Activated CD4-positive, alpha-beta T cell treated with anti-CD3 and anti-CD28 coated beads, Interleukin-2, amount 10 ng/mL, durations not matched to agents 7 days and 5 days (primary cell): Measurements from ENCODE around the gene CLEC4F. TPM values are rescaled to one million over a fixed set of nuclear protein-coding genes. Genes with fewer than 3 reads are reported as not detected.
"Not testable (repeated sequence)": the region's sequence is repeated elsewhere in the genome, so short reads cannot be mapped to it uniquely, and the experiment has no call there.

Source experiments
- CTCF ChIA-PET: fragments of 350-600 bp; sonication (Branson Sonifier 250); formaldehyde crosslinking; loops from one replicate; lab custom pipeline; 2021; ENCODE audit warnings: antibody characterized with exemption; lab: Charles Lee
- POLR2A ChIA-PET: fragments of 350-600 bp; sonication (Branson Sonifier 250); formaldehyde crosslinking; loops from one replicate; lab custom pipeline; 2021; ENCODE audit warnings: antibody characterized with exemption; lab: Charles Lee
- DNase-seq: peaks from one replicate; pipeline ENCODE4 v3.0.0-alpha.2; 2020
- H3K27ac Mint-ChIP-seq: one replicate; pipeline ENCODE4 v1.8.0; 2021; ENCODE audit warnings: mild to moderate bottlenecking, moderate library complexity, mixed read lengths
- H3K27me3 Mint-ChIP-seq: one replicate; pipeline ENCODE4 v1.8.0; 2021; ENCODE audit warnings: mixed read lengths
- H3K36me3 Mint-ChIP-seq: one replicate; pipeline ENCODE4 v1.8.0; 2021; ENCODE audit warnings: low read depth, mixed read lengths
- H3K4me1 Mint-ChIP-seq: one replicate; pipeline ENCODE4 v1.8.0; 2021; ENCODE audit warnings: mixed read lengths
- H3K4me3 Mint-ChIP-seq: one replicate; pipeline ENCODE4 v1.8.0; 2021; ENCODE audit warnings: mild to moderate bottlenecking, moderate library complexity, mixed read lengths
- H3K9me3 Mint-ChIP-seq: one replicate; pipeline ENCODE4 v1.8.0; 2021; ENCODE audit warnings: mixed read lengths
- total RNA-seq, 2 experiments: library from RNA; stranded (reverse); gene quantifications; one replicate each; pipeline ENCODE4 v1.2.3, GENCODE V29; 2021

Gene CLEC4F
- total RNA-seq, 2 experiments from 2014 or later, result not detected

DNA sequence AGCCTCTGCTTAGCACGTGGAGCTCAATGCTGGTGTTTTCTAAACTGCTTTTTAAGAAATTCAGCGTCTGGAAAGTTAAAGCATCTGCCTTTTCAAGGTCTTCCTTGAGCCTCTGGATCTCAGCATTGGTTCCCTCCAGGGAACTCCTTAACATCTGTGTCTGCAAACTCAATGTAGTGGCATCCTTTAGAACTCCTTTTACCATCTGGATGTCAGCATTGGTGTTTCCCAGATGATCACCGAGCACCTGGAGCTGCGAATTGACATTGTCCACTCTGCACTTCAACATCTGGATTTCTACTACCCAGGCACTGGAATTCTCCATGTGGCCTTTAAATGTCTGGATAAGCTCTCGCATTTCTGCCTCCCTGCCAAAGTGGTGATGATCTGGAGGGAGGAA is 3.7 kb downstream of the CLEC4F start:
- ChIA-PET POLR2A (no interaction called here), CTCF (interaction anchor here (1.0 to 1.3 kb wide), 2 partner anchors 14 to 18 kb away, joined by 3 read pairs; no protein-coding TSS in a partner anchor)
- no peaks in the 10 kb centered on the region for H3K27me3 Mint-ChIP-seq
- no peak overlapping the region for H3K27ac Mint-ChIP-seq
- peaks cover 7% of the 10 kb centered on the region for H3K4me1 Mint-ChIP-seq
- H3K36me3 Mint-ChIP-seq, result no peaks in the 10 kb centered on the region
- no peak for DNase-seq
- no peaks in the 10 kb centered on the region for H3K9me3 Mint-ChIP-seq
- no peak overlapping the region for H3K4me3 Mint-ChIP-seq

DNA sequence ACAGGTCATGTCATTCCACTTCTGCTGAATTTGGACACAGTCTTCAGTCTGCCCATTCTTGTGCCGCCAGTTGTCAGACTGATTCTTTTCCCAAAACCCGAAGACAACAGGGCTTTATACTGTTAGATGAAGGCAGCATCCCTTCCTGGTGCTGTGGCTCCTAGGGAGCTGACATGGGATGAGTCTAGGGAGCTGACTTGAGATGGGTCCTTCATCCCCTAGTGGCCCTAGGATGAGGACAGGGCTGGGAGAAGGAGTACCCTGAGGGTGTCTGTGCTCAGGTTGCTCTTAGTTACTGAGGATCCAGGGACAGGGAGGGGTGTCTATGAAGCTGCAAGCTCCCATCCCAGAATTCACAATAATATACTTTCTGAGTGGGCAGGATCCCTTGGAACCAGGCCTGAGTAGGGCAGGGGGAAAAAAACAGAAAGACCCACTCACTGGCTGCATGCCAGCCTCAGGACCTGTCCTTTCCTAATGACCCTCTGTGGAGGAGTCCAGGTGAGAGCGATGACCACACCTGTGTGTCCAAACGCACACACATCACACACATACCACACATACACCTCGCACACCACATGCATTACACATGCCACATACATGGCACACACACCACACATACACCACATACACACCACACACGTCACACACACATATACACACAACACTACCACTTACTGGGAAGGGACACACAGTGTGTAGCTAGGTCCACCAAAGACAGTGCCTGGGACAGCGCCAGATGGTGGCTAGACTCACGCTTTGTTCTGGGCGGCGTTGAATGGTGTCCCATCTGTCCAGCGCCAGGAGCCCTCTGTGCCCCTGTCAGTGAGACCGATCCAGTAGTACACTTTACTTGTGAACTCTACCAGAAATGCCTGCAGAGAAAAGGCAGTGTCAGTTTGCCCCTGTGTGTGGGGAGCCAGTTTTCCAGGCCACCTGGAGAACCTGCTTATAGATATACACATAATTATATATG is 11.1 kb downstream of the CLEC4F start:
- H3K4me1 Mint-ChIP-seq, result no peaks in the 10 kb centered on the region
- H3K36me3 Mint-ChIP-seq, result no peaks in the 10 kb centered on the region
- ChIA-PET CTCF (interaction anchor here (0.8 to 1.4 kb wide), 4 partner anchors 13 to 139 kb away, joined by 3 read pairs; partner anchors contain the start of gene ADD2), POLR2A (no interaction called here)
- H3K27ac Mint-ChIP-seq, result no peak overlapping the region
- H3K27me3 Mint-ChIP-seq, result peaks cover 2% of the 10 kb centered on the region
- H3K4me3 Mint-ChIP-seq, result no peak overlapping the region
- no peaks in the 10 kb centered on the region for H3K9me3 Mint-ChIP-seq
- DNase-seq, result no peak

DNA sequence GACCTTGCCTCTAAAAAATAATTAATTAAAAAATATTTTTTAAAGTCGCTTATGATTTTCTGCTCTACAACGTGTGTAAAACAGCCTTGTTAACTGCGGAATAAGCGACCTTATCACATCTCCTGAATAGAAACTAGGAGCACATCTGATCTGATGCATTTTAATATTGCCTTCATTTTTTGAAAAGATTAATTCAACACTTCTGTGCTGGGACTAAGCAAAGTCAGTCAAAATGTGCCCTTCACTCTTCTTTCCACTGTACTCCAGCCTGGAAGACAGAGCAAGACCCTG is 12.6 kb downstream of the CLEC4F start:
- H3K4me1 Mint-ChIP-seq, result no peaks in the 10 kb centered on the region
- ChIA-PET CTCF (interaction anchor here (1.1 kb wide), 1 partner anchor 11 kb away, joined by 5 read pairs; no protein-coding TSS in a partner anchor), POLR2A (no interaction called here)
- no peak for DNase-seq
- no peaks in the 10 kb centered on the region for H3K36me3 Mint-ChIP-seq
- no peak overlapping the region for H3K27ac Mint-ChIP-seq
- H3K4me3 Mint-ChIP-seq, result no peak overlapping the region
- H3K9me3 Mint-ChIP-seq, result no peaks in the 10 kb centered on the region
- peaks cover 2% of the 10 kb centered on the region for H3K27me3 Mint-ChIP-seq

DNA sequence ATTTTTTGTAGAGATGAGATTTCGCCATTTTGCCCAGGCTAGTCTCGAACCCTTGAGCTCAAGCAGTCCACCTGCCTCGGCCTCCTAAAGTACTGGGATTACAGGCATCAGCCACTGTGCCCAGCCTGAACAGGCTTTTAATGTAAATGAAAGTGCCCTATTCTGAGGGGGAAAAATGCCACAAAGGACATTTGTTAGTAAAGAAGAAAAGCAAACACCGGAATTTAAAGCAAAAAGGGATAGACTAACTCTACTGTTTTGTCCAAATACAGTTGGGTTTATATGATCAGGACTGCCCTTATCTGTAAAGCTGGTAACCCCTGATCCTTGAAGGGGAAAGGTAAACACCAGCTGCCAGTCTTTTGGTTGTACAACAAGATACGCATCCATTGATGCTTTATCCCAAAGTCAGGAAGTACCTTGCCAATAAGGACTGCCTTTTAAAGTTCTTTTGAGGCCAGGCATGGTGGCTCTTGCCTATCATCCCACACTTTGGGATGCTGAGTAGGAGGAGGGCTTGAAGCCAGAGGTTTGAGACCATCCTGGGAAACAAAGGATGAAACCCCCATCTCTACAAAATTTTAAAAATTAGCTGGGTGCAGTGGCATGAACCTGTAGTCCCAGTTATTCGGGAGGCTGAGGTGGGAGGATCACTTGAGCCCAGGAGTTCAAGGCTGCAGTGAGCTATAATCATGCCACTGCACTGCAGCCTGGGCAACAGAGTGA is 13.1 kb downstream of the CLEC4F start:
- H3K4me3 Mint-ChIP-seq, result no peak overlapping the region
- H3K4me1 Mint-ChIP-seq, result no peaks in the 10 kb centered on the region
- ChIA-PET CTCF (interaction anchor here (0.7 to 1.1 kb wide), 2 partner anchors 10 to 39 kb away, joined by 3 to 5 read pairs; partner anchors contain the start of gene ADD2), POLR2A (no interaction called here)
- no peak overlapping the region for H3K27ac Mint-ChIP-seq
- H3K27me3 Mint-ChIP-seq, result peaks cover 2% of the 10 kb centered on the region
- no peak for DNase-seq
- no peaks in the 10 kb centered on the region for H3K36me3 Mint-ChIP-seq
- no peaks in the 10 kb centered on the region for H3K9me3 Mint-ChIP-seq

DNA sequence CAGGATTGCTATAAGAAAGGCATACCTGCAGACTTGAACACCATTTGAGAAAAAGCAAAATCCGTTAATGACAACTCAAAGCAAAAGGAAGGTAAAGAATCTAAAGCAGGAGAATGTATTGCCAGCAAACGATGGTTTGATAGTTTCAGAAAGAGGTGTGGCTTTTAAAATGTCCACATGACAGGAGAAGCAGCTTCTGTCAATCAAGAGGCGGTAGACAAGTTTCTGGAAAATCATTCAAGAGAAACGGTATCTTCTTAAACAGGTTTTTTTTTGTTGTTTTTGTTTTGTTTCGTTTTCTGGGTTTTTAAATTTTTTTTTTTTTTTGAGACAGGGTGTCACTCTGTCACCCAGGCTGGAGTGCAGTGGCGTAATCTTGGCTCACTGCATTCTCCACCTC is 13.8 kb downstream of the CLEC4F start:
- no peaks in the 10 kb centered on the region for H3K36me3 Mint-ChIP-seq
- H3K9me3 Mint-ChIP-seq, result no peaks in the 10 kb centered on the region
- ChIA-PET POLR2A (no interaction called here), CTCF (interaction anchor here (0.7 to 1.1 kb wide), 2 partner anchors 10 to 39 kb away, joined by 3 to 5 read pairs; partner anchors contain the start of gene ADD2)
- no peak overlapping the region for H3K27ac Mint-ChIP-seq
- DNase-seq, result no peak
- H3K4me1 Mint-ChIP-seq, result no peaks in the 10 kb centered on the region
- peaks cover 2% of the 10 kb centered on the region for H3K27me3 Mint-ChIP-seq
- no peak overlapping the region for H3K4me3 Mint-ChIP-seq

DNA sequence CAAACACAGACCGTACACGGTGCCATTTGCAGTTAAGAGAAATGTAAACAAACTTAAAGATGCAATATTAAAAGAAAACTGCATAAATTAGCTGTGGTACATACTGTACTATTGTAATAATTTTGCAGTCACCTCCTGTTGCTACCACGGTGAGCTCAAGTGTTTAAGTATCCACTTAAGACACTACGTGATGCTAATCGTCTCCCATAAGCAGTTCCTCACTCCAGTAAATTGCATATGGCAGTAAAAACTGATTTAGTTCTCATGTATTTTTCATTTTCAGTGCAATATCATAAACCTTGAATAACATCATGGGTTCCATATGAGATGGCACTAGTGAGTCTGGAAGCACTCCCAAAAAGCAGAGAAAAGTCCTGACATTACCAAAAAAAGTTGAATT is 14.4 kb downstream of the CLEC4F start:
- Mint-ChIP-seq H3K4me1 (no peaks in the 10 kb centered on the region), H3K27ac (no peak overlapping the region), H3K27me3 (peaks cover 4% of the 10 kb centered on the region), H3K9me3 (no peaks in the 10 kb centered on the region), H3K36me3 (no peaks in the 10 kb centered on the region), H3K4me3 (no peak overlapping the region)
- ChIA-PET POLR2A (no interaction called here), CTCF (no interaction called here)
- DNase-seq, result no peak

DNA sequence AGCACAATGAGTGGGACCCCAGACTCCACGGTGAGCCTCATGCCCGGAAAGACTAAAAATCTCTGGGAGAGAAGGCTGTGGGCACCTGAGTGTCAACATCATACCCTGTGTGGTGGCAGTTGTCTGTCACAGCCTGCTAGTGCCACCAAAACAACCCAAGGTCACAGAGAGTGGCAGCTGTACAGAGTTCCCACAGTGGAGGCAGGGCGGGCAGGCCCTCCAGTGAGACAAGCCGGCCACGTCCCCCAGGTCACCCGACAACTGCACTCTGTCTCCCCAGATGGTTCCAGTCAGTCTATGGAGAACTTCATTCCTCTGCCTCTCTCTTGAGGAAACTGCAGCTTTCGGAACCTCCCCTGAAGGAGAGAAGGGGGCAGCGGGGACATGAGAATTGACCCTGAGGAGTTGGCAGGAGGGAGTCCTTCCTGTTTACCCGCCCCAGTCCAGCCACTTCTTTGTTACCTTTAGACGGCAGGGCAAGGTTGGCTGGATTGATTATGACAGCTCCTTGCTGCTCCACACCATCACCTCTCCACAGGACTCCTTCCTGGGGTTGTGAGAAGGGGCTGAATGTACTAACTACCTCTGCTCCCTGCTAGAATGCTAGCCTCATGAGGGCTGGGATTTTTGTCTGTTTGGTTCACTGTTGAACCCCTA is 18.7 kb downstream of the CLEC4F start:
- peaks cover 7% of the 10 kb centered on the region for H3K9me3 Mint-ChIP-seq
- no peaks in the 10 kb centered on the region for H3K4me1 Mint-ChIP-seq
- peaks cover 9% of the 10 kb centered on the region for H3K27me3 Mint-ChIP-seq
- H3K4me3 Mint-ChIP-seq, result no peak overlapping the region
- DNase-seq, result no peak
- no peak overlapping the region for H3K27ac Mint-ChIP-seq
- CTCF ChIA-PET, result no interaction called here
- H3K36me3 Mint-ChIP-seq, result no peaks in the 10 kb centered on the region
- POLR2A ChIA-PET, result no interaction called here

DNA sequence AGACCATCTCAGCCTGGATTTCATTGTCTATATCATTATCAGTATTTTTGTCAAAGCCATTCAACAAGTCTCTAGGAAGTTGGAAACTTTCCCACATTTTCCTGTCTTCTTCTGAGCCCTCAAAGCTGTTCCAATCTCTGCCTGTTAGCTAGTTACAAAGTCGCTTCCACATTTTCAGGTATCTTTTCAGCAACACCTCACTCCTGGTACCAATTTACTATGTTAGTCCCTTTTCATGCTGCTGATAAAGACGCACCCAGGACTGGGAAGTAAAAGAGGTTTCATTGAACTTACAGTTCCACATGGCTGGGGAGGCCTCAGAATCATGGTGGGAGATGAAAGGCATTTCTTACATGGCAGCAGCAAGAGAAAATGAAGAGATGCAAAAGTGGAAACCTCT is 20.7 kb downstream of the CLEC4F start:
- DNase-seq, result no peak
- Mint-ChIP-seq H3K36me3 (no peaks in the 10 kb centered on the region), H3K4me3 (no peak overlapping the region), H3K27ac (no peak overlapping the region), H3K4me1 (no peaks in the 10 kb centered on the region), H3K9me3 (peaks cover 7% of the 10 kb centered on the region), H3K27me3 (peaks cover 11% of the 10 kb centered on the region)
- ChIA-PET POLR2A (no interaction called here), CTCF (no interaction called here)

DNA sequence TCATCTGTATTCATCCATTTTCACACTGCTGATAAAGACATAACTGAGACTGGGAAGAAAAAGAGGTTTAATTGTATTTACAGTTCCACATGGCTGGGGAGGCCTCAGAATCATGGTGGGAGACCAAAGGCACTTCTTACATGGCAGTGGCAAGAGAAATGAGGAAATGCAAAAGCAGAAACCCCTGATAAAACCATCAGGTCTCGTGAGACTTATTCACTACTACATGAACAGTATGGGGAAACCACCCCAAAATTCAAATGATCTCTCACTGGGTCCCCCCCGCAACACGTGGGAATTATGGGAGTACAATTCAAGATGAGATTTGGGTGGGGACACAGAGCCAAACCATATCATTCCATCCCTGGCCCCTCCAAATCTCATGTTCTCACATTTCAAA is 22.4 kb downstream of the CLEC4F start:
- H3K4me3 Mint-ChIP-seq, H3K36me3 Mint-ChIP-seq, H3K4me1 Mint-ChIP-seq, POLR2A ChIA-PET, DNase-seq, H3K27ac Mint-ChIP-seq, H3K9me3 Mint-ChIP-seq: not testable (repeated sequence)
- H3K27me3 Mint-ChIP-seq, result peaks cover 21% of the 10 kb centered on the region
- CTCF ChIA-PET, result interaction anchor here (1.2 kb wide), 1 partner anchor 11 kb away, joined by 4 read pairs; no protein-coding TSS in a partner anchor

DNA sequence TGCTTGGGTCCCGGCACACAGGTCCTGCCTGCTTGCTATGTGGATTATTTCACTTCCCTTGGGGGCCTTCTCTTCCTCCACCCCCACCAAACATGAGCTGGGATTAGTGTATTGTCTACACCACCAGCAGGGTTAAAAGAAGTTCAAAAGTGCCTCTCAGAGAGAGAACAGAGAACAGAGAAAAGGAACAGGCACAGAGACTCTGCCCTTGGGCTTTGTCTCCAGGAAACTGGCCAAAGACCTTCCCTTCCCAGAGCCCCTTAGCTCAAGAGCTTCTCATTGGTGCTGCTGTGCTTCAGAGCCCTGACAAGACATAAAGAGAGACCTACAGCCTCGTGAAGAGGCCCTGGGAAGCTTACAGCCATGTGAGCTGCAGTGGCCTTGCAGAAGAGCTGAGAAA is 22.9 kb downstream of the CLEC4F start:
- H3K4me3 Mint-ChIP-seq, result no peak overlapping the region
- no peaks in the 10 kb centered on the region for H3K36me3 Mint-ChIP-seq
- CTCF ChIA-PET, result interaction anchor here (0.9 to 1.5 kb wide), 3 partner anchors 10 to 32 kb away, joined by 3 to 5 read pairs (median 4); no protein-coding TSS in a partner anchor

DNA sequence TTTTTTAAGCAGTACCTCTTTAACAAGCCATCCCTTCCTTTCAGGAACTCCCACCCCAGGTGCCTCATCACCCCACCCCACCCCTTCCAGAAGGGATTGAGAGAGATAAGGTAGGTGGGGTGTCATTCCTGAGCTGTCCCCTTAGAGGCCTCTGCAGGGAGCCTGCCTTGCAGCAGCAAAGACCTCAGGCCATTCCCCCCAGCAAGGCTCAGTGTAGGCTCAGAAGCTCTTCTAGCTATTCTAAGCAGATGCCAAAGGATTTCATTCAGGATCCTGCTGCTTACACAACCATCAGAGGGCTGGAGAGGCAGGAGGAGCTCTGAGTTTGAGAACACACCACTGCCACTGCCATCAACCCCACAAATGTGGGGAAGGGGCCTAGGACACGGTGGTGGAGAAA is 24.1 kb downstream of the CLEC4F start:
- no peak for DNase-seq
- peaks cover 7% of the 10 kb centered on the region for H3K9me3 Mint-ChIP-seq
- ChIA-PET POLR2A (no interaction called here), CTCF (interaction anchor here (0.8 to 1.5 kb wide), 4 partner anchors 11 to 152 kb away, joined by 3 to 5 read pairs (median 4); no protein-coding TSS in a partner anchor)
- H3K4me1 Mint-ChIP-seq, result no peaks in the 10 kb centered on the region
- H3K27ac Mint-ChIP-seq, result no peak overlapping the region
- H3K36me3 Mint-ChIP-seq, result no peaks in the 10 kb centered on the region
- no peak overlapping the region for H3K4me3 Mint-ChIP-seq
- H3K27me3 Mint-ChIP-seq, result peaks cover 32% of the 10 kb centered on the region

More for the DNA sequence above, 22.9 kb downstream of the CLEC4F start:
- Mint-ChIP-seq H3K9me3 (peaks cover 7% of the 10 kb centered on the region), H3K4me1 (no peaks in the 10 kb centered on the region), H3K27me3 (peaks cover 25% of the 10 kb centered on the region), H3K27ac (no peak overlapping the region)
- no peak for DNase-seq
- POLR2A ChIA-PET, result no interaction called here

DNA sequence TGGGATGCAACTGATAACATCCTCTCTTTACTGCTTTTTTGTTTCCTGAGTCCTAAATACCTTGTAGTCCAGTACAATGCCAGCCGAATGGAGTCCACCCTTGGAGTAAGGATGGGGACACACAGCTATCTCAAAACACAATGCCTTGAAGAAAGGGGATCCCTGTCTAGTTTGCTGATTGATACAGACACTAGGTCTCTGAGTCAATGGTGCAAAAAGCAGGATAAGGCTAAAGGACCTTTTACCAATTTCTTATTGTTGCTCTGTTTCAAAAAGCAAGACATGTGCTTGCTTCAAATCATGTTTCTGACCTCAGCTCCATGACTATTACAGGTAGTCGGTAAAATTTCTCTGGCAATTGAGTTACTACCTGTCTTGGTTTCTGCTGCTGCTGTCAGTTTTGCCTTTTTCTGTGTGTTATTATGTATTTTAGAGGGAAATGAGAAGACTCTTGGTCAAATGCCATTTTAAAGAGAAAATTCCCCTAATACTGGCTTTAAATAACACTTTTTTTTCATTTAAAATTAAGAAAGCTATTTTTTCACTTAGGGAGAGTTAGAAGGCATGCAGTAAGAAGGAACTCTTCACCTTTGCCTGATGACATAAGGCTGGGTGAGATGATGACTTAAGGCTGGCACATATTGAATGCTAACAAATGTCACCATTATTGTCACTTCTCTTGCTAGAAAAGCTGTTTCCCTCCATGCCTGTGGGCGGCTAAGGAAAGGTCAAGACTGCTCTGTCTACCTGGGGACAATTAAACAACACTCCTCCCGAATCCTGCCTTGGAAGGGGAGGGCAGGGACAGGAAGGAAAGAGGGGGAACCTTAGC is 25.0 kb downstream of the CLEC4F start:
- CTCF ChIA-PET, result interaction anchor here (1.1 to 1.3 kb wide), 2 partner anchors 10 to 82 kb away, joined by 4 to 8 read pairs; no protein-coding TSS in a partner anchor
- H3K9me3 Mint-ChIP-seq, result peaks cover 7% of the 10 kb centered on the region
- peaks cover 37% of the 10 kb centered on the region for H3K27me3 Mint-ChIP-seq
- no peak for DNase-seq
- H3K4me3 Mint-ChIP-seq, result no peak overlapping the region
- POLR2A ChIA-PET, result no interaction called here
- peaks cover 4% of the 10 kb centered on the region for H3K4me1 Mint-ChIP-seq
- no peak overlapping the region for H3K27ac Mint-ChIP-seq
- H3K36me3 Mint-ChIP-seq, result no peaks in the 10 kb centered on the region
